Measurements from ENCODE around the gene PLB1.

PLB1 gene

GRCh38 chr2:28578774-28579173 lies 82.9 kb downstream of the PLB1 start:
- TF ChIP-seq ZFX (IDR thresholded peaks at IDR 0.05) (no peak), CTCF (conservative IDR thresholded peaks at IDR 0.05) (no peak)

GRCh38 chr2:28579606-28580005 lies 83.7 kb downstream of the PLB1 start:
- H3K27ac ChIP-seq: no peak overlapping the region
- TF ChIP-seq ZFX (IDR thresholded peaks at IDR 0.05) (no peak), CTCF (conservative IDR thresholded peaks at IDR 0.05) (no peak)

More at GRCh38 chr2:28578774-28579173, 82.9 kb downstream of the PLB1 start:
- H3K27ac ChIP-seq: no peak overlapping the region

- TF ChIP-seq CTCF (conservative IDR thresholded peaks at IDR 0.05) (no peak), ZFX (IDR thresholded peaks at IDR 0.05) (no peak)
- H3K27ac ChIP-seq: no peak overlapping the region
Measured at GRCh38 chr2:28580078-28580477, 84.2 kb downstream of the PLB1 start.

- H3K27ac ChIP-seq: no peak overlapping the region
- TF ChIP-seq CTCF (conservative IDR thresholded peaks at IDR 0.05) (no peak), ZFX (IDR thresholded peaks at IDR 0.05) (no peak)
Measured at GRCh38 chr2:28581312-28581711, 85.5 kb downstream of the PLB1 start.

- TF ChIP-seq CTCF (conservative IDR thresholded peaks at IDR 0.05): no peak
- no peak for TF ChIP-seq ZFX (IDR thresholded peaks at IDR 0.05)
- H3K27ac ChIP-seq: no peak overlapping the region
Measured at GRCh38 chr2:28582152-28582551, 86.3 kb downstream of the PLB1 start.

- no peak for TF ChIP-seq CTCF (conservative IDR thresholded peaks at IDR 0.05)
- H3K27ac ChIP-seq: no peak overlapping the region
Measured at GRCh38 chr2:28582595-28582994, 86.7 kb downstream of the PLB1 start.

- no peak overlapping the region for H3K27ac ChIP-seq
- TF ChIP-seq ZFX (IDR thresholded peaks at IDR 0.05): no peak
- no peak for TF ChIP-seq CTCF (conservative IDR thresholded peaks at IDR 0.05)
Measured at GRCh38 chr2:28583899-28584553, 88.2 kb downstream of the PLB1 start.
